ENCODE measurements around the gene SEMA4B.

DNA sequence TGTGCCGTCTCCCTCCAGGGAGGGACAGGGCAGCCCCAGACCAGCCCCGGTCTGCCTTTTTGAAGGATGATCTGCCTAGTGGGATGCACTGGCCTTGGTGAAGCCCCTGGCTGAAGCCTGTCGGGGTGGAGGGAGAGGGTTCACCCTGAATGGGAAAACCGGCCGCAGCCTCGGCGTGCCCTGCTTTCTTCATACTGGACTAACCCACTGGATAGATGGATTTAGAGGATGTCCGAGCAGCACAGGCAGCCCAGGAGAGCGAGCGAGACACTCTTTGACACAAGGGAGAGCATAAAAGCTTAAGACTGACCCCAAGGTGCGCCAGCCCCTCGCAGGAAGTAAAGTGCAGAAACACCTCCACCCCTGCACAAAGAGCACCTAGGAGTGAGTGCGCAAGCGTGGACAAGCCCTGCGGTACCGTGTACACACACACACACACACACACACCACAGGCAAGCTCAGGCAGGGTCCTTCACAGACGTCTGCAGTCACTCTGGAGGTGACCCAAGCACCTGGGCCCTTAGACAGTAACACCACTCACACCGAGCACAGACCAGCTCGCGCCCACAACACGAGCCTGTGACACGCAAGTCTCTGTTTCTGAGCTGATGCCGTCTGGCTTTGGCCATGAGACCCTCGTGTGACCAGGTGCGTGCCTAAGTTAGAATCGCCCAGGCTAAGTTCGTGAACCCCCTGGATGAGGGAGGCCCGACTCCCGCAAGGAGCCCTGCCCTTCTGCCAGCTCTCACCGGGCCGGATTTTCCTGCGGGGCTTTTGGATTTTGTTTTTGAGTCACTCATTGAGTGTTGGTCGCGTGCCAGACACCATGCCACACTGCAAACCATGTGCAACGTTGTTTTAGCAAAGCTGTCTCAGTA, 11.3 kb downstream of the SEMA4B start:
- TF ChIP-seq EZH2 (IDR thresholded peaks at IDR 0.05; ENCODE audit: insufficient read depth, poor library complexity, severe bottlenecking) (no peak), EZH2phosphoT487 (IDR thresholded peaks at IDR 0.05; ENCODE audit: insufficient read depth, low read depth) (no peak)

Data from GM23248 (cell line).